ENCODE results near the gene IPMK.

Gene IPMK

GRCh38 chr10:58267713-58268453 is at the start of gene IPMK:
Gene IPMK (minus strand): TSS chr10:58267894. CDS start chr10:58267611, 283 bp downstream.
- peak; percentile 58 to 81 for DNase-seq

GRCh38 chr10:58316874-58317273 is 49.2 kb upstream of the IPMK start:
- DNase-seq: no peak

GRCh38 chr10:58311026-58311425 is 43.3 kb upstream of the IPMK start:
- no peak for DNase-seq

- no peak for DNase-seq
Observed at GRCh38 chr10:58307676-58308075, 40.0 kb upstream of the IPMK start.

- DNase-seq: no peak
Observed at GRCh38 chr10:58305821-58306220, 38.1 kb upstream of the IPMK start.

GRCh38 chr10:58304099-58304633 is 36.5 kb upstream of the IPMK start:
- DNase-seq: no peak

GRCh38 chr10:58302254-58302653 is 34.6 kb upstream of the IPMK start:
- no peak for DNase-seq

GRCh38 chr10:58300676-58301075 is 33.0 kb upstream of the IPMK start:
- no peak for DNase-seq

GRCh38 chr10:58299580-58299979 is 31.9 kb upstream of the IPMK start:
- peak; percentile 1 to 67 for DNase-seq

GRCh38 chr10:58293989-58294388 is 26.3 kb upstream of the IPMK start:
- DNase-seq: no peak

GRCh38 chr10:58291538-58292174 is 24.0 kb upstream of the IPMK start:
- peak in 1 of 2 donors; percentile 63 for DNase-seq

- peak in 1 of 2 donors; percentile 74 for DNase-seq
Observed at GRCh38 chr10:58282615-58283014, 14.9 kb upstream of the IPMK start.

- DNase-seq: no peak
Observed at GRCh38 chr10:58281092-58281752, 13.5 kb upstream of the IPMK start.

- no peak for DNase-seq
Observed at GRCh38 chr10:58280477-58280876, 12.8 kb upstream of the IPMK start.

- no peak for DNase-seq
Observed at GRCh38 chr10:58278962-58279307, 11.2 kb upstream of the IPMK start.

GRCh38 chr10:58278274-58278961 is 10.7 kb upstream of the IPMK start:
- no peak for DNase-seq

GRCh38 chr10:58275908-58276307 is 8.2 kb upstream of the IPMK start:
- no peak for DNase-seq

- no peak for DNase-seq
Observed at GRCh38 chr10:58275261-58275660, 7.6 kb upstream of the IPMK start.

GRCh38 chr10:58269782-58270290 is 2.1 kb upstream of the IPMK start:
- no peak for DNase-seq

- peak; percentile 63 to 97 for DNase-seq
Observed at GRCh38 chr10:58268946-58269781, 1.5 kb upstream of the IPMK start, which contains the start of gene CISD1. Gene CISD1 (plus strand): TSS chr10:58269162. CDS start chr10:58269274, 112 bp downstream.

GRCh38 chr10:58268454-58268945 is 806 bp upstream of the IPMK start:
- DNase-seq: no peak

Measured in bone marrow (tissue), 2 donors.